ENCODE results near the gene KCNT2. TPM values are rescaled to one million over a fixed set of nuclear protein-coding genes. Genes with fewer than 3 reads are reported as not detected.

The KCNT2 gene
- total RNA-seq, 4 donors from 2014 or later: 6.5 to 16.6 (median 8.0) TPM

DNA sequence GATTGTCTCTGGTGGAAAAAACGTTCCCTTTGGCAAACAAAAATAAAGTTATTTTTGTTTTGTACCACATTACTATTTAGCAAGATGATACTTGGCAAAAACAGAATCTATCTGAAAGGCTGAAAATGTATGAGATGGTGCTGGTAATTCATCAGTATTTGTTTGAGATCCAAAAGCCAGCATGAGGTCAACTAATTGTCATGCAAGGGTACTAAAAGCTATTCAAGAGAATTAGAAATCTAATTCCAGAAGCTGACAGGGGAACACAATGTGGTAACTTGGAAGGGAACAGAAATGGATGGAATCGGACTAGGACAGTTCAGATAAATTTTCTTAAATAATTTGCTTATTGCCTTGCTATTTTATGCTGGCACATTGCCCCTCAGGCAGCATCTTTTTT lies 263.8 kb downstream of the KCNT2 start:
- TF ChIP-seq EP300 (IDR thresholded peaks at IDR 0.05): no peak
- no peak for TF ChIP-seq POLR2AphosphoS5 (IDR thresholded peaks at IDR 0.05)
- TF ChIP-seq, protein P1, sequence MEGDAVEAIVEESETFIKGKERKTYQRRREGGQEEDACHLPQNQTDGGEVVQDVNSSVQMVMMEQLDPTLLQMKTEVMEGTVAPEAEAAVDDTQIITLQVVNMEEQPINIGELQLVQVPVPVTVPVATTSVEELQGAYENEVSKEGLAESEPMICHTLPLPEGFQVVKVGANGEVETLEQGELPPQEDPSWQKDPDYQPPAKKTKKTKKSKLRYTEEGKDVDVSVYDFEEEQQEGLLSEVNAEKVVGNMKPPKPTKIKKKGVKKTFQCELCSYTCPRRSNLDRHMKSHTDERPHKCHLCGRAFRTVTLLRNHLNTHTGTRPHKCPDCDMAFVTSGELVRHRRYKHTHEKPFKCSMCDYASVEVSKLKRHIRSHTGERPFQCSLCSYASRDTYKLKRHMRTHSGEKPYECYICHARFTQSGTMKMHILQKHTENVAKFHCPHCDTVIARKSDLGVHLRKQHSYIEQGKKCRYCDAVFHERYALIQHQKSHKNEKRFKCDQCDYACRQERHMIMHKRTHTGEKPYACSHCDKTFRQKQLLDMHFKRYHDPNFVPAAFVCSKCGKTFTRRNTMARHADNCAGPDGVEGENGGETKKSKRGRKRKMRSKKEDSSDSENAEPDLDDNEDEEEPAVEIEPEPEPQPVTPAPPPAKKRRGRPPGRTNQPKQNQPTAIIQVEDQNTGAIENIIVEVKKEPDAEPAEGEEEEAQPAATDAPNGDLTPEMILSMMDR (IDR thresholded peaks at IDR 0.05): no peak
- TF ChIP-seq POLR2A (IDR thresholded peaks at IDR 0.05; ENCODE audit: low read depth): no peak
- no peaks in the 10 kb centered on the region for H3K9me3 ChIP-seq
- DNase-seq (ENCODE audit: extremely low spot score): no peak
- H3K36me3 ChIP-seq: no peaks in the 10 kb centered on the region
- H3K4me3 ChIP-seq: no peak overlapping the region
- no peak overlapping the region for H3K27ac ChIP-seq (replicated peaks in 1 of 4)
- no peaks in the 10 kb centered on the region for H3K27me3 ChIP-seq
- whole genome bisulfite sequencing: 76% methylated on average over 2 of the region's 2 CpGs
- H3K4me1 ChIP-seq: no peaks in the 10 kb centered on the region
- intact Hi-C loops (cut with DNase I): no loop called here

DNA sequence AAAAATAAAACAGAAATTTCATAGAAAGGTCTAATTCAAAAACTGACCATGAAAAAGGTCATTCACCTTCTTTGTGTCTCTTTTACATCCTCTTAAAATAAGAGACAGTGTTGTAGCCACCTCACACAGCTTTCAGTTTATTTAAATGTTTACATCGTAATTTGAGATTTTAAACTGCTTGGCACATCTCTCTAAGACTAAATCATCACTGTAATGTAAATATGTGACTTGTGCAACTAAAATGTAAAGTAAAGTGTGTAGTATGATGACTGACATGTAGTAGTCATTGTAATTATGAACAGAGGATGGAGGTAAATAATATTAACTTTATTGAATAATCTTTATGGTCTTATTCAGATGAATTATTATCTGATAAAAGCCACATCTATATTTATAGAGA lies 283.9 kb downstream of the KCNT2 start:
- Histone ChIP-seq H3K27me3 (no peaks in the 10 kb centered on the region), H3K4me1 (no peaks in the 10 kb centered on the region), H3K9me3 (no peaks in the 10 kb centered on the region), H3K36me3 (no peaks in the 10 kb centered on the region), H3K27ac (replicated peaks in 1 of 4) (no peak overlapping the region), H3K4me3 (no peak overlapping the region)
- intact Hi-C loops (cut with DNase I): no loop called here
- DNase-seq (ENCODE audit: extremely low spot score): no peak
- TF ChIP-seq EP300 (IDR thresholded peaks at IDR 0.05): no peak
- TF ChIP-seq, protein P1 (IDR thresholded peaks at IDR 0.05): no peak
- no peak for TF ChIP-seq POLR2AphosphoS5 (IDR thresholded peaks at IDR 0.05)
- no peak for TF ChIP-seq POLR2A (IDR thresholded peaks at IDR 0.05; ENCODE audit: low read depth)
- WGBS: 86% methylated on average over 1 of the region's 1 CpG

DNA sequence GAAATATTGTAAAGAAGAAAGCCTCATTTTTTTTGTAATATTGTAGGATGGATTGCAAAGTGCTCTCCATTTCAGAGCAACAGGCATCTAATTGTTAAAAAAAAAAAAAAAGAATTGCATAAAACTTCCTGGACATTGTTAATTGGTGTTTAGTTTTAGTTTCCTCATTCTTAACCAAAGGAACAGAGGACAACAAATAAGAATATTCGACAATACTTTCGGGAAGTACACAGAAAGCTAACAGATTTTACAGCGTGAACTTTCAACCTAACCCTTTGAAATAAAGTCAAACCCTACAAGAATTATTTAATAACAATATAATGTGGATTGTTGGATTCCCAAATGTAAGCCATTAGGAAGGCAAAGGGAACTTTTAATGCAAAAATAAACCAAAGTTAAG lies 284.4 kb downstream of the KCNT2 start:
- DNase-seq (ENCODE audit: extremely low spot score): no peak
- intact Hi-C loops (cut with DNase I): no loop called here
- H3K36me3 ChIP-seq: no peaks in the 10 kb centered on the region
- TF ChIP-seq EP300 (IDR thresholded peaks at IDR 0.05) (no peak), POLR2A (IDR thresholded peaks at IDR 0.05; ENCODE audit: low read depth) (no peak), POLR2AphosphoS5 (IDR thresholded peaks at IDR 0.05) (no peak)
- TF ChIP-seq, protein P1 (IDR thresholded peaks at IDR 0.05): no peak
- H3K27me3 ChIP-seq: no peaks in the 10 kb centered on the region
- no peak overlapping the region for H3K27ac ChIP-seq (replicated peaks in 1 of 4)
- WGBS: 84% methylated on average over 3 of the region's 3 CpGs
- H3K9me3 ChIP-seq: no peaks in the 10 kb centered on the region
- H3K4me1 ChIP-seq: no peaks in the 10 kb centered on the region
- no peak overlapping the region for H3K4me3 ChIP-seq

DNA sequence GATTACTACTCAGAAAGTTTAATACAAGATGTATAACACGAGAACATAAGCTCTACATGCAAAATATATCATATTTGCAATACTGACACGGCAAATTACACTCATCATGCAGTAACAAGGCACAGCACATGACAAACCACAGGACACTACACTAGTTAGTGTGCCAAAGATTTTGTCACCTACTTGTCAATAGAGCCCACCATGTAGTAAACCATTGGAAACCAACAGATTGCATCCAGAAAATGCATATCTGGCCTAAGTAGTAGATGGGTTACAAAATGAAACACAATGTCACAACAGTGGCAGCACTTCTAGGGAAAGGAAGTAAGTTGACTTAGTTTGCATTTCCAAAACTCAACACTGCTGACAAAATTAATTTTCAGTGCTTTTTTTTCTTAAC lies 288.9 kb downstream of the KCNT2 start:
- no peaks in the 10 kb centered on the region for H3K9me3 ChIP-seq
- H3K27me3 ChIP-seq: no peaks in the 10 kb centered on the region
- 87% methylated on average over 2 of the region's 2 CpGs for WGBS
- TF ChIP-seq EP300 (IDR thresholded peaks at IDR 0.05) (no peak), POLR2A (IDR thresholded peaks at IDR 0.05; ENCODE audit: low read depth) (no peak), POLR2AphosphoS5 (IDR thresholded peaks at IDR 0.05) (no peak)
- TF ChIP-seq, protein P1 (IDR thresholded peaks at IDR 0.05): no peak
- H3K4me3 ChIP-seq: no peak overlapping the region
- no peaks in the 10 kb centered on the region for H3K4me1 ChIP-seq
- no peak overlapping the region for H3K27ac ChIP-seq (replicated peaks in 1 of 4)
- peaks cover 0 to 13% (median 0%) of the 10 kb centered on the region in 4 donors for H3K36me3 ChIP-seq
- DNase-seq (ENCODE audit: extremely low spot score): no peak
- intact Hi-C loops (cut with DNase I): loop anchor here (10.0 kb wide), 1 partner anchor 346 kb away; no protein-coding TSS in a partner anchor
